ENCODE data around the gene LPP.

- TF ChIP-seq EZH2 (IDR thresholded peaks at IDR 0.05; ENCODE audit: low read depth) = no peak
- no peak for TF ChIP-seq CTCF (conservative IDR thresholded peaks at IDR 0.05)
Measured at GRCh38 chr3:188241883-188242282, 87.9 kb downstream of the LPP start.

Measured in PC-9 (cell line).